Anterior cingulate cortex (tissue), 58 donors: ENCODE results near the gene CCL14.
A peak's percentile ranks its signal among the peaks of the same experiment; 100 is the strongest.
"Not testable (repeated sequence)": the region's sequence is repeated elsewhere in the genome, so short reads cannot be mapped to it uniquely, and the experiment has no call there.

Source experiments
- DNase-seq, 58 donors: peaks; one replicate each; lab custom pipeline; 2025; lab: John Stamatoyannopoulos, UW

CCL14 gene

DNA sequence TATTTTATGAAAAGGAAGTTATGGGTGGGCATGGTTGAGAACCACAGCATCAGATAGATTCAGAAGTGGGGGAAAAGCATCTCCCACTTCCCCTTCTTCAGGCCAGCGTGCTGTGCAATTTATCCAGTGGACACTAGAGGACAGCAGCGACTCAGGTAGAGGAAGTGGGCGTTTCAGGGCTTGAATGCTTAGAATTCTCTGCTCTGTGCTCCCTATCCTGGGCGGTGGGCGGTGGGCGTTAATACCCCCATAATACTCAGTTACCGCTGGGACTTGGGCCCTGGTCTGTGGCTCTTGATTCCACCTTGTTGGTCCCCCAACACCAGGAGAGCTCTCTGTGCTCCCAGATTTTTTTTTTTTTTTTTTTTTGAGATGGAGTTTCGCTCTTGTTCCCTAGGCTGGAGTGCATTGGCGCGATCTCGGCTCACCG lies 39.4 kb downstream of the CCL14 start:
- DNase-seq: peak in 12 of 58 donors; percentile 1 to 25 (median 9)

DNA sequence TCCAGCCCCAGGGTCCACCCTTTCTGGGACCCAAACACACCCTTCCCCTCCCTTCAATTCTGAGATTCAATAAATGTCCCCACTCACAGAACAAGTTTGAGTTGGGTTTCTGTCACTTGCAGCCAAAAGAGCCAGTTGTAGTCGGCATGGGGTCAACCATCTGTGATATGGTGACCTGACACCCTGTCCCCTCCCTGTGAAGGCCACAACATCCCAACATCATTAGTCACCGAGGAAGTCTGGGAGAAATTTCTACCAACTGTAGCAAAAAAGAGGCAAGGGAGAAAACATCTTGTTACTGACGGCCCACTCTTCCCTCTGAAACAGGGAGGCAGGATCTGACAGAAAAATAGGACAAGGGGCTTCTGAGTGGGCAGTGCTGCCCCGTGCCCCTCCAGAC lies 42.4 kb downstream of the CCL14 start:
- no peak for DNase-seq

DNA sequence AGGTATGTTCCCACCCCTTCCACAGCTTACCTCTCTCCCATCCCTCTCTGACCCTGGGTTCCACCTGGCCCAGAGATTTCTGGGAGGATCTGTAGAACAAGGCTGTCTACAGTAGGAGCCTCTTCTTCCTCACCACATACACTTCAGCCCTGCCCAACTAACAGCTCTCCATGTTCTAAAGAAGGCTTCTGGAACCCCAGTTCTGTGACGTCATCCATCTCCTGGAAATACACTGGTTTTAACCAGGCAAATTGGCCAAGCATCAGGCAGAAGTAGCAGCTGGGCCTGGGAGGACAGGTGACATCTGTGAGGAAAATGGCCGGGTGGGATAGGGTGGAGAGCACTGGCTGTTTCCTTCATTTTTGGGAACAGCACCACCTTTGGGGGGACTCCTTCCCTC lies 43.0 kb downstream of the CCL14 start, which contains the start of gene LYZL6:
TSS of gene LYZL6 (minus strand) at position 177 of the 400 bp plus-strand sequence. CDS start 4,357 bp downstream, outside the sequence.
- no peak for DNase-seq

DNA sequence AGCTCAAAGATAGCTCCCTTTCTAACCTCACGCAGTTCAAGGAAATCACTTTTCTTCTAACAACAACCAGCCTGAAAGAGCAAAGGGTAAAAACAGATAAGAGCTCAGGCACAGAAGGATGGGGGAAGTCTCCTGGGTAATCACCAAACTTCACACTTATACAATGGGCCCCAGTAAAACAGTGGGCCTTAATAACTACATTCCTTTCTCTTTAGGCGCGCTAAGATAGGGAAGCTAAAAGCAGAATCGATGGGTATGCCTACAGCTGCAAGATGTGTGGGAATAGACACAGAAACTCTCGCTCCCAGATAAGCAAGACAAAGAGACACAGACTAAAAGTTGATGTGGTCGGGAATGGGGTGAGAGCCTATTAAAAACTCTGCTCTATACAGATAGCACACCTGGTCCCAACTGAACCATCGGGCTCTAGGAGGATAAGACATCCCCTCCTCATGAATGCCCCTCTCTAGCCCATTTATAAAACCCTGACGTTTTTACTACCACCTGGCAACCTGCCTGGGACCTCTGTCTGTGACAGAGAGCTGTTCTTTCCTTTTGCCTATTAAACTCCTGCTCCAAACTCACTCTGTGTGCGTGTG lies 43.8 kb downstream of the CCL14 start:
- no peak for DNase-seq

DNA sequence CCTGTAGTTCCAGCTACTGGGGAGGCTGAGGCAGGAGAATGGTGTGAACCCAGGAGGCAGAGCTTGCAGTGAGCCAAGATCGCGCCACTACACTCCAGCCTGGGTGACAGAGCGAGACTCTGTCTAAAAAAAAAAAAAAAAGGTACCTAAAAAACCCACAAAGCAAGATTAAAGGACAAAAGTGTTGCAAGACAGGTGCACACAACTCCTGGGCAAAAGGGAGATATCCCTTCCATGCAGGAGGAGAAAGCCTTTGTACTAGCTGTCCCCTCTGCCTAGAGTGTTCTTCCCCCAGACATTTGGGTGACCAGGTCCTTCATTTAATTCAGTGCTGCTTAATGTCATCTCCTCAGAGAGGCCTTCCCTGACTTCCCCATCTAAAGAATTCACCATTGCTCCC lies 48.0 kb downstream of the CCL14 start:
- DNase-seq: not testable (repeated sequence)

DNA sequence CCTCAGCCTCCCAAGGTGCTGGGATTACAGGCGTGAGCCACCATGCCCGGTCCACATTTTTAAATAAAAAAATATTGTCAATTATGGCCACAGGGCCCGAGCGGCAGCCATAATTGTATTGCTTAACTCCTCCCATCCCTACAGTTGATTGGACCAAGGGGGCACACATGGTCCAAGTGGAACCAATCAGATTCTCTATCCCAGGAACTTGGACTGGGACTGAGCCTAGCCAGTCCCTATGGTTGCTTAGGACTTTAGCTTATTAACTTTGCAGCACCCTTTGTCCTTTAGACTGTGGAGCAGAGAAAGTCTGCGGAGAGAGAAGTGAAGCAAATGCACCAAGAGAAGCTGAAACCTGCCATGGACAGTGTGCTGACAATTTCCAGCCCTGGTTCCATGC lies 50.5 kb downstream of the CCL14 start:
- DNase-seq: no peak

DNA sequence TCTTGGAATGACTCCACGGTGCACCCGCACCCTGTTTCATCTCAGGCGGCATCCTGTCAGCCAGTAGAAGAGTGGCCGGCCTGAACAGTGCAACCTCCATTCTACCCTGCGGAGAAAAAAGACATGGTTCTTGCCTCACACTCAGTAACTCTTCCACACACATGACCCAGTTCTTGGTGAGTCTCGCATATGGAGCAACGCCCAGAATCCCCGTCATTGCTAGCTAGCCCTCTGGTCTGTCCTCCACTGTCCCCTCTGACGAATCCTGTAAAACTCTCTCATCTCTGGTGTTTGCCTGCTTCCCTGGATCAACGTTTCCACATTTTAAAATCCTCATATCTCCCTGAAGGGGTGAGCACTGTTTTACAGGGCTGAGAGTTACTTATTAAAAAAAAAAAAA lies 51.8 kb downstream of the CCL14 start:
- no peak for DNase-seq
